Body of pancreas (tissue), 4 donors: Measurements from ENCODE around the gene AGBL3. TPM values are rescaled to one million over a fixed set of nuclear protein-coding genes. Genes with fewer than 3 reads are reported as not detected.
"Not testable (repeated sequence)": the region's sequence is repeated elsewhere in the genome, so short reads cannot be mapped to it uniquely, and the experiment has no call there.

Source experiments
- ATAC-seq: fragments of 150-250 bp; one replicate; pipeline ENCODE4 v1.9.1; 2016
- DNase-seq, 4 donors: peaks; one replicate each; pipeline ENCODE4 v3.0.0-alpha.2; 2019
- H3K27ac ChIP-seq, 4 donors: fragments of 200-600 bp; sonication (generic); 1 replicate in 3 of 4; 2 replicates in 1 of 4; pipeline versions ENCODE4 v1.5.1 to v1.6.1; 2016 to 2019; ENCODE audit warnings: mild to moderate bottlenecking in 1 of 4, mixed read lengths in 1 of 4, moderate library complexity in 1 of 4
- H3K27me3 ChIP-seq, 2 donors: fragments of 200-600 bp; sonication (generic); one replicate each; pipeline ENCODE4 v1.6.0; 2016; ENCODE audit warnings: mild to moderate bottlenecking in 1 of 2
- H3K36me3 ChIP-seq, 2 donors: fragments of 200-600 bp; sonication (generic); replicated peaks in 1 of 2; 2 replicates each; pipeline ENCODE4 v1.5.1; 2016; ENCODE audit warnings: low read depth in 2 of 2; ENCODE audit not compliant: insufficient read depth in 1 of 2
- H3K4me1 ChIP-seq: fragments of 200-600 bp; sonication (generic); one replicate; pipeline ENCODE4 v1.6.0; 2016
- H3K4me3 ChIP-seq, 2 donors: fragments of 200-600 bp; sonication (generic); 1 replicate in 1 of 2; 2 replicates in 1 of 2; pipeline ENCODE4 v1.5.1; 2016 to 2019
- H3K9me3 ChIP-seq, 3 donors: fragments of 200-600 bp; sonication (generic); 1 replicate in 2 of 3; 2 replicates in 1 of 3; pipeline ENCODE4 v1.5.1; 2016
- POLR2A ChIP-seq, 3 donors: fragments of 450-650 bp; IDR thresholded peaks; one replicate each; pipeline ENCODE4 v1.6.1; 2016; ENCODE audit warnings: antibody characterized with exemption in 3 of 3, mild to moderate bottlenecking in 2 of 3
- WGBS, 2 donors: methylation state at CpG; one replicate each; pipeline ENCODE4 v1.1.5; 2017; 5-methylcytosine and 5-hydroxymethylcytosine counted together
- intact Hi-C: fragments of 100-400 bp; cut with DNase I; formaldehyde crosslinking; loops from one replicate; pipeline ENCODE4 v1.15.1; 2023
- total RNA-seq, 2 donors: library from RNA; depleted of rRNA; stranded (reverse); fragments of >200 nt; gene quantifications; one replicate each; pipeline ENCODE4 v1.1.0, GENCODE V29; 2016
- TF ChIP-seq, protein P1 (sequence below), 7 experiments: fragments of 450-650 bp in 4 of 7; fragments of 200-600 bp in 3 of 7; sonication (generic) in 3 of 7; IDR thresholded peaks; one replicate each; pipeline ENCODE4 v1.5.1; 2016 to 2019; ENCODE audit warnings: antibody characterized with exemption in 7 of 7

AGBL3 gene
- total RNA-seq, 2 donors from 2014 or later: 0.33 to 2.6 TPM

DNA sequence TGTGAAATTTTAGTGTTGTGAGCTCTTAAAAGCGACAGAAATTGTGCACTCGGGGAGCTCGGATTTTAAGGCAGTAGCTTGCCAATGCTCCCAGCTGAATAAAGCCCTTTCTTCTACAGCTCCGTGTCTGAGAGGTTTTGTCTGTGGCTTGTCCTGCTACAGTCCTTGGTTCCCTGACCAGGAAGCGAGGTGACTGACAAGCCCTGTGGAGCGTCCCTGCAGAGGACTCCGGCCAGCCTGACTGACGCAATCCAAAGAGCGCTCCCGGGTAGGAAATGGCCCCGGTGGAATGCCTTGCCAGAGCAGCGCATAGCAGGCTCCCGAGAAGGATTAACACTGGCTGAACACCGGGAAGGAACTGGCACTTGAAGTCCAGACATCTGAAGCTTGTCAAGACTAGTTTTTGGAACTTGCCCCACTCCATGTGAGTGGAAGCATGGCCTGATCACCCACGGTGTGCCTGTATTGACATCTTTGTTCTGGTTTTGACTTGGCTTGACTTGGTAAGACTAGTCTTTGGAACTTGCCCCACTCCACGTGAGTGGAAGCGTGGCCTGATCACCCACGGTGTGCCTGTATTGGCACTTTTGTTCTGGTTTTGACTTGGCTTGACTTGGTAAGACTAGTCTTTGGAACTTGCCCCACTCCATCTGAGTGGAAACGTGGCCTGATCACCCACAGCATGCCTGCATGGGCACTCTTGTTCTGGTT, 185.4 kb downstream of the AGBL3 start:
- H3K4me3 ChIP-seq, H3K9me3 ChIP-seq, ATAC-seq, H3K36me3 ChIP-seq, H3K27me3 ChIP-seq, intact Hi-C loops: not testable (repeated sequence)
- peak; percentile 58 to 72 (median 65) for DNase-seq
- peak overlapping the region; percentile 88 to 98 (median 96) for H3K27ac ChIP-seq
- peaks cover 34% of the 10 kb centered on the region for H3K4me1 ChIP-seq
- WGBS, 2 donors: 63 to 77% methylated on average over 6 to 19 of the region's 19 CpGs
- peak in 1 of 3 donors; percentile 29 for TF ChIP-seq POLR2A (IDR thresholded peaks at IDR 0.05)

DNA sequence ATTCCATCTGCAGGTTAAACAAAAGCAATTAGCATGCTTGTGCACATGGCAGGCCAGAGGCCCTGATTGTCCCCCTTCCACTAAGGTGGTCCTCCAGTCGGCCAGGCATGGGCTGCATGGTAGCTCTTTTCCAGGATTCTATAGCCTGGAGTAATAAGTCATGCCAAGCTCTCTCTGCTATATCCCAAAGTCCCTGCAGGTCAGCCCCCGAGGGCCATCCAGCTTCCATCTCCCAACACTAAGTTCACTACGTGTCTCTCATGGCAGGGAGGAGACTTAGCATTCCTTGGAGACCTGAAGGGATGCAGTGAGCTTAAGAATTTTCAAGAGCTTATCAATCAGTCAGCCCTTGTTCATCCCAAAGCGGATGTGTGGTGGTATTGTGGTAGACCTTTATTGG, 187.6 kb downstream of the AGBL3 start:
- H3K27ac ChIP-seq, intact Hi-C loops, H3K4me3 ChIP-seq, H3K36me3 ChIP-seq, H3K9me3 ChIP-seq, ATAC-seq, H3K27me3 ChIP-seq: not testable (repeated sequence)
- H3K4me1 ChIP-seq: peaks cover 23% of the 10 kb centered on the region
- DNase-seq: peak in 1 of 4 donors; percentile 7
- 67 to 86% methylated on average over 4 of the region's 4 CpGs for WGBS, 2 donors

DNA sequence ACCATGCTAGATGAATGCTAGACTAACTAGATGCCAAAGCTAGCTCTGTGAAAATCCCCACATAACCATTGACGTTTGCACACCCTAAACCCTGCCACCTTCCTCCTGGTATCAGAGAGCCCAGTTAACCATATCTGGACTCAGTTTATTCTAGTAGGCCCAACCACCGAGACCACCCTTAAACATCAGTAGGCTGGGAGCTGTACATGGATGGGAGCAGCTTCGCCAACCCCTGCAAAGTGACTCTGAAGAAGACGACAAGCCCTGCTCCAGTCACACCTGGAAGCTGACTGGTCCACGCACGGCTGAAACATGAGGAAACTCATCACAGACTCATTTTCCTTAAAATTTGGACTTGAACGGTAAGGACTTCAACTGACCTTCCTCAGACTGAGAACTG, 188.6 kb downstream of the AGBL3 start:
- H3K27ac ChIP-seq: no peak overlapping the region
- peaks cover 24% of the 10 kb centered on the region for H3K4me1 ChIP-seq
- no peak for TF ChIP-seq POLR2A (IDR thresholded peaks at IDR 0.05)
- TF ChIP-seq, protein P1, sequence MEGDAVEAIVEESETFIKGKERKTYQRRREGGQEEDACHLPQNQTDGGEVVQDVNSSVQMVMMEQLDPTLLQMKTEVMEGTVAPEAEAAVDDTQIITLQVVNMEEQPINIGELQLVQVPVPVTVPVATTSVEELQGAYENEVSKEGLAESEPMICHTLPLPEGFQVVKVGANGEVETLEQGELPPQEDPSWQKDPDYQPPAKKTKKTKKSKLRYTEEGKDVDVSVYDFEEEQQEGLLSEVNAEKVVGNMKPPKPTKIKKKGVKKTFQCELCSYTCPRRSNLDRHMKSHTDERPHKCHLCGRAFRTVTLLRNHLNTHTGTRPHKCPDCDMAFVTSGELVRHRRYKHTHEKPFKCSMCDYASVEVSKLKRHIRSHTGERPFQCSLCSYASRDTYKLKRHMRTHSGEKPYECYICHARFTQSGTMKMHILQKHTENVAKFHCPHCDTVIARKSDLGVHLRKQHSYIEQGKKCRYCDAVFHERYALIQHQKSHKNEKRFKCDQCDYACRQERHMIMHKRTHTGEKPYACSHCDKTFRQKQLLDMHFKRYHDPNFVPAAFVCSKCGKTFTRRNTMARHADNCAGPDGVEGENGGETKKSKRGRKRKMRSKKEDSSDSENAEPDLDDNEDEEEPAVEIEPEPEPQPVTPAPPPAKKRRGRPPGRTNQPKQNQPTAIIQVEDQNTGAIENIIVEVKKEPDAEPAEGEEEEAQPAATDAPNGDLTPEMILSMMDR (IDR thresholded peaks at IDR 0.05): no peak
- WGBS, 2 donors: 91 to 92% methylated on average over 6 to 7 of the region's 7 CpGs
- ATAC-seq: no peak
- intact Hi-C loops: no loop called here
- no peak overlapping the region for H3K4me3 ChIP-seq
- H3K9me3 ChIP-seq: no peaks in the 10 kb centered on the region
- H3K36me3 ChIP-seq: no peaks in the 10 kb centered on the region
- DNase-seq: no peak
- no peaks in the 10 kb centered on the region for H3K27me3 ChIP-seq

- peaks cover 26% of the 10 kb centered on the region for H3K4me1 ChIP-seq
- H3K9me3 ChIP-seq: peaks cover 0 to 3% (median 2%) of the 10 kb centered on the region in 3 donors
- TF ChIP-seq, protein P1 (IDR thresholded peaks at IDR 0.05): no peak
- TF ChIP-seq POLR2A (IDR thresholded peaks at IDR 0.05): no peak
- no peaks in the 10 kb centered on the region for H3K27me3 ChIP-seq
- no peaks in the 10 kb centered on the region for H3K36me3 ChIP-seq
- ATAC-seq (no peak), DNase-seq (no peak)
- H3K4me3 ChIP-seq: no peak overlapping the region
- intact Hi-C loops: no loop called here
- 91 to 94% methylated on average over 6 of the region's 6 CpGs for WGBS, 2 donors
- H3K27ac ChIP-seq: no peak overlapping the region
These were observed 189.6 kb downstream of the AGBL3 start for GRCh38 chr7:135175931-135176330.

DNA sequence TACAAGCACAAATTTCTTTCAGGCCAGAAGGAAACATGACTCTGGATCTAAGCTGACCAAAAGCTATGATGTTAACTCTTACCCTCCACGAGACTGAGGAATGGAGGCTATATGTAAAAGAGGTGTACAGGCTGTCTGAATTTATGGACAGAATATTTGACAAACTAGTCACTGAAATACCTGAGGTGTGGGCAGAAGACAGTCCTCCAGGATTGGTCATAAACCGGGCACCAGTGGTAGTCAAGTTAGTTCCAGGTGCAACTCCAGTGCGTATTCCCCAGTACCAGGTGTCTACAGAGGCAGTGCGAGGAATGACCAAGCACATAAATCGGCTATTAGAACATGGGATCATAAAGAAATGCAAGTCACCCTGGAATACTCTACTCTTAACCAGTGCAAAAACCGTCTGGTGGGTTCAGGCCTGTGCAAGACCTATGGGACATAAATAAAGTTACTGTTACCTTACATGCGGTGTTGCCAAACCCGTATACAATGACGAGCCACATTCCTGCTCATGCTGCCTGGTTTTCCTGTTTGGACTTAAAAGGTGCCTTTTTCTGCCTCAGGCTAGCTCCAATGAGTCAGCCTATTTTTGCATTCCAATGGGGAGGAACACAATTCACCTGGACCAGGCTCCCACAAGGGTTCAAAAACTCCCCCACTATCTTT, 190.9 kb downstream of the AGBL3 start:
- DNase-seq: no peak
- TF ChIP-seq, protein P1 (IDR thresholded peaks at IDR 0.05): no peak
- TF ChIP-seq POLR2A (IDR thresholded peaks at IDR 0.05): no peak
- peaks cover 0 to 13% (median 3%) of the 10 kb centered on the region in 3 donors for H3K9me3 ChIP-seq
- H3K36me3 ChIP-seq: peaks cover 0 to under 1% of the 10 kb centered on the region in 2 donors
- H3K27ac ChIP-seq: no peak overlapping the region
- 93 to 96% methylated on average over 9 of the region's 9 CpGs for whole genome bisulfite sequencing, 2 donors
- H3K4me3 ChIP-seq: no peak overlapping the region
- ATAC-seq: no peak
- no peaks in the 10 kb centered on the region for H3K27me3 ChIP-seq
- peaks cover 19% of the 10 kb centered on the region for H3K4me1 ChIP-seq
- intact Hi-C loops: no loop called here
